HepG2 (cell line): ENCODE measurements around the gene EIF4G2. TPM values are rescaled to one million over a fixed set of nuclear protein-coding genes. Genes with fewer than 3 reads are reported as not detected.

Source experiments
- ARHGAP35 ChIP-seq: sonication (generic); formaldehyde crosslinking; IDR thresholded peaks from 2 replicates; pipeline ENCODE4 v1.9.0; 2022; ENCODE audit warnings: mild to moderate bottlenecking, inconsistent platforms, moderate library complexity, missing genetic modification reagents, borderline replicate concordance
- CBX1 ChIP-seq: IDR thresholded peaks from one replicate; pipeline ENCODE4 v1.6.1; 2016; ENCODE audit warnings: antibody characterized with exemption, low read depth
- CEBPZ ChIP-seq: IDR thresholded peaks from 2 replicates; pipeline ENCODE4 v1.6.1; 2012; ENCODE audit warnings: low read length, improper control_type of control experiment
- CENPBD1 ChIP-seq: sonication (generic); formaldehyde crosslinking; IDR thresholded peaks from 2 replicates; pipeline ENCODE4 v1.8.0; 2022; ENCODE audit warnings: missing genetic modification reagents, low read depth, mild to moderate bottlenecking, borderline replicate concordance
- FLYWCH1 ChIP-seq: sonication (generic); formaldehyde crosslinking; IDR thresholded peaks from 2 replicates; pipeline ENCODE4 v1.8.1; 2023; ENCODE audit warnings: mild to moderate bottlenecking, missing genetic modification reagents
- HMGXB4 ChIP-seq, 2 experiments: sonication (generic) in 1 of 2; formaldehyde crosslinking in 1 of 2; IDR thresholded peaks; 2 replicates each; pipeline versions ENCODE4 v1.4.0 to v1.6.1; 2018 to 2020; ENCODE audit warnings: missing genetic modification reagents in 2 of 2, borderline replicate concordance in 1 of 2, low read depth in 1 of 2, mild to moderate bottlenecking in 1 of 2, missing biosample characterization in 1 of 2
- KLF11 ChIP-seq: IDR thresholded peaks from 2 replicates; pipeline ENCODE4 v1.6.1; 2016; ENCODE audit warnings: missing compliant biosample characterization
- NR1H2 ChIP-seq: sonication (generic); formaldehyde crosslinking; IDR thresholded peaks from 2 replicates; pipeline ENCODE4 v1.8.1; 2022; ENCODE audit warnings: low read depth, missing genetic modification reagents, borderline replicate concordance
- PLRG1 ChIP-seq: fragments of 450-650 bp; conservative IDR thresholded peaks from 2 replicates; pipeline ENCODE4 v1.6.1; 2016
- PRDM4 ChIP-seq: sonication (generic); formaldehyde crosslinking; IDR thresholded peaks from 2 replicates; pipeline ENCODE4 v1.9.0; 2021; ENCODE audit warnings: missing genetic modification reagents, borderline replicate concordance
- PRMT3 ChIP-seq: sonication (generic); formaldehyde crosslinking; IDR thresholded peaks from 2 replicates; pipeline ENCODE4 v1.8.1; 2022; ENCODE audit warnings: low read depth, mild to moderate bottlenecking, moderate library complexity, missing genetic modification reagents, borderline replicate concordance
- RARA ChIP-seq: IDR thresholded peaks from 2 replicates; pipeline ENCODE4 v1.6.1; 2016; ENCODE audit warnings: missing genetic modification reagents, missing compliant biosample characterization
- RORA ChIP-seq: sonication (generic); formaldehyde crosslinking; IDR thresholded peaks from 2 replicates; pipeline ENCODE4 v1.5.0; 2020; ENCODE audit warnings: mild to moderate bottlenecking, missing genetic modification reagents, moderate library complexity
- SATB2 ChIP-seq: sonication (generic); formaldehyde crosslinking; IDR thresholded peaks from 2 replicates; pipeline ENCODE4 v1.5.0; 2020; ENCODE audit warnings: missing genetic modification reagents
- SCMH1 ChIP-seq: sonication (generic); formaldehyde crosslinking; IDR thresholded peaks from 2 replicates; pipeline ENCODE4 v1.9.0; 2021; ENCODE audit warnings: missing genetic modification reagents, mild to moderate bottlenecking, borderline replicate concordance
- SOX6 ChIP-seq, 2 experiments: fragments of 450-650 bp in 1 of 2; sonication (generic) in 1 of 2; formaldehyde crosslinking in 1 of 2; IDR thresholded peaks; 2 replicates each; pipeline versions ENCODE4 v1.4.0 to v1.6.1; 2017 to 2020; ENCODE audit warnings: antibody characterized with exemption in 1 of 2, mild to moderate bottlenecking in 1 of 2, missing genetic modification reagents in 1 of 2
- TEAD2 ChIP-seq: sonication (generic); formaldehyde crosslinking; IDR thresholded peaks from 2 replicates; pipeline ENCODE4 v1.9.0; 2021; ENCODE audit warnings: missing genetic modification reagents
- YEATS4 ChIP-seq: sonication (generic); formaldehyde crosslinking; IDR thresholded peaks from 2 replicates; pipeline ENCODE4 v1.4.0; 2020; ENCODE audit warnings: missing genetic modification reagents, borderline replicate concordance
- ZNF251 ChIP-seq: sonication (generic); formaldehyde crosslinking; IDR thresholded peaks from 2 replicates; pipeline ENCODE4 v1.9.0; 2021; ENCODE audit warnings: mild to moderate bottlenecking, missing genetic modification reagents
- ZNF3 ChIP-seq: IDR thresholded peaks from 2 replicates; pipeline ENCODE4 v1.7.0; 2017; ENCODE audit warnings: inconsistent platforms
- ZNF460 ChIP-seq: sonication (generic); formaldehyde crosslinking; IDR thresholded peaks from 2 replicates; pipeline ENCODE4 v1.5.1; 2020; ENCODE audit warnings: missing genetic modification reagents, mild to moderate bottlenecking, borderline replicate concordance
- ZNF549 ChIP-seq: sonication (generic); formaldehyde crosslinking; IDR thresholded peaks from 2 replicates; pipeline ENCODE4 v1.5.0; 2020; ENCODE audit warnings: missing genetic modification reagents
- ZZZ3 ChIP-seq: sonication (generic); formaldehyde crosslinking; IDR thresholded peaks from 2 replicates; pipeline ENCODE4 v1.4.0; 2020; ENCODE audit warnings: missing genetic modification reagents, mild to moderate bottlenecking, borderline replicate concordance
- polyA plus RNA-seq, 8 experiments: library from polyadenylated mRNA; depleted of rRNA in 3 of 8; stranded (reverse) in 7 of 8; unstranded in 1 of 8; fragments of >200 nt; fragmentation: Illumina TruSeq in 4 of 8; extraction: Trizol in 4 of 8; gene quantifications; 2 replicates each; pipeline versions ENCODE4 v1.2.1 to v1.2.3, GENCODE V29; 2011 to 2016; ENCODE audit warnings: low read depth in 4 of 8, missing spikeins in 1 of 8, mixed read lengths in 1 of 8; ENCODE audit not compliant: insufficient read depth in 1 of 8
- total RNA-seq, 5 experiments: library from RNA; depleted of rRNA; stranded (reverse); fragments of >200 nt; fragmentation: Illumina TruSeq; extraction: Trizol; gene quantifications; 2 replicates each; pipeline ENCODE4 v1.2.3, GENCODE V29; 2016; ENCODE audit warnings: low read depth in 1 of 5

The EIF4G2 gene
- total and polyA plus RNA-seq, 2 of the 13 experiments (the other 11 are each of a cell fraction or from before 2014, with no cell fraction given), result 362 to 546 TPM

GRCh38 chr11:10792385-10793068 lies 16.2 kb downstream of the EIF4G2 start (continued):
- no peak for TF ChIP-seq SCMH1 (CRISPR knock-in tag)
- no peak for TF ChIP-seq RARA
- no peak for TF ChIP-seq RORA (CRISPR knock-in tag)
- no peak for TF ChIP-seq ZZZ3 (CRISPR knock-in tag)
- TF ChIP-seq PRDM4 (CRISPR knock-in tag), result no peak
- no peak for TF ChIP-seq ZNF460
- TF ChIP-seq PLRG1, result no peak
- TF ChIP-seq ZNF251 (CRISPR knock-in tag), result no peak
- TF ChIP-seq YEATS4 (CRISPR knock-in tag), result no peak
- TF ChIP-seq ZNF549 (CRISPR knock-in tag), result no peak
- TF ChIP-seq FLYWCH1 (CRISPR knock-in tag), result no peak
- no peak for TF ChIP-seq NR1H2 (CRISPR knock-in tag)
- no peak for TF ChIP-seq TEAD2 (CRISPR knock-in tag)
- no peak for TF ChIP-seq ZNF3 (CRISPR knock-in tag)
- no peak for TF ChIP-seq CENPBD1 (CRISPR knock-in tag)
- no peak for TF ChIP-seq KLF11 (CRISPR knock-in tag)
- no peak for TF ChIP-seq SOX6 (IDR thresholded peaks at IDR 0.05)
- peak; percentile 43; the same call in 1 of the 2 replicates for TF ChIP-seq SOX6 (CRISPR knock-in tag; IDR thresholded peaks at IDR 0.05)
- TF ChIP-seq CBX1, result no peak
- no peak for TF ChIP-seq SATB2 (CRISPR knock-in tag)
- no peak for TF ChIP-seq CEBPZ
- peak; percentile 79 to 86; a peak in 2 of 4 replicates for TF ChIP-seq HMGXB4 (CRISPR knock-in tag; IDR thresholded peaks at IDR 0.05; ENCODE audit: borderline replicate concordance in 1 of 2, low read depth in 1 of 2)
- TF ChIP-seq ARHGAP35 (CRISPR knock-in tag), result no peak
- no peak for TF ChIP-seq PRMT3 (CRISPR knock-in tag)
